GM12864 (cell line): Measurements from ENCODE around the gene KIF12.

Source experiments
- DNase-seq: peaks from one replicate; pipeline ENCODE4 v3.0.0-alpha.2; 2011; ENCODE audit warnings: low read depth
- H3K4me3 ChIP-seq: 2 replicates; pipeline ENCODE4 v1.5.1; 2011; ENCODE audit warnings: mild to moderate bottlenecking, low read depth, low read length, control low read depth
- CTCF ChIP-seq: IDR thresholded peaks from 2 replicates; pipeline ENCODE4 v1.5.1; 2011; ENCODE audit warnings: low read depth, mild to moderate bottlenecking, moderate library complexity, low read length, control low read depth, inconsistent platforms; ENCODE audit errors: missing control alignments

The KIF12 gene

GRCh38 chr9:114139071-114139470 lies 40.0 kb upstream of the KIF12 start:
- no peak for TF ChIP-seq CTCF
- DNase-seq: no peak
- no peak overlapping the region for H3K4me3 ChIP-seq

GRCh38 chr9:114138552-114138971 lies 39.5 kb upstream of the KIF12 start:
- DNase-seq: no peak
- TF ChIP-seq CTCF: no peak
- H3K4me3 ChIP-seq: no peak overlapping the region

- DNase-seq: no peak
- TF ChIP-seq CTCF: no peak
- H3K4me3 ChIP-seq: no peak overlapping the region
Measured at GRCh38 chr9:114137831-114138230, 38.7 kb upstream of the KIF12 start.

- H3K4me3 ChIP-seq: no peak overlapping the region
- DNase-seq: no peak
- TF ChIP-seq CTCF: no peak
Measured at GRCh38 chr9:114134827-114135396, 35.8 kb upstream of the KIF12 start.

GRCh38 chr9:114132550-114132918 lies 33.4 kb upstream of the KIF12 start:
- no peak for TF ChIP-seq CTCF
- H3K4me3 ChIP-seq: no peak overlapping the region
- DNase-seq: no peak

GRCh38 chr9:114131808-114132549 lies 32.9 kb upstream of the KIF12 start:
- H3K4me3 ChIP-seq: no peak overlapping the region
- no peak for DNase-seq
- TF ChIP-seq CTCF: no peak
